NCI-H128 (cell line): Measurements from ENCODE around the gene CLIC4.
"Not testable (repeated sequence)": the region's sequence is repeated elsewhere in the genome, so short reads cannot be mapped to it uniquely, and the experiment has no call there.

Source experiments
- DNase-seq: peaks from one replicate; lab custom pipeline; 2025; ENCODE audit not compliant: unreplicated experiment; lab: John Stamatoyannopoulos, UW

CLIC4 gene

DNA sequence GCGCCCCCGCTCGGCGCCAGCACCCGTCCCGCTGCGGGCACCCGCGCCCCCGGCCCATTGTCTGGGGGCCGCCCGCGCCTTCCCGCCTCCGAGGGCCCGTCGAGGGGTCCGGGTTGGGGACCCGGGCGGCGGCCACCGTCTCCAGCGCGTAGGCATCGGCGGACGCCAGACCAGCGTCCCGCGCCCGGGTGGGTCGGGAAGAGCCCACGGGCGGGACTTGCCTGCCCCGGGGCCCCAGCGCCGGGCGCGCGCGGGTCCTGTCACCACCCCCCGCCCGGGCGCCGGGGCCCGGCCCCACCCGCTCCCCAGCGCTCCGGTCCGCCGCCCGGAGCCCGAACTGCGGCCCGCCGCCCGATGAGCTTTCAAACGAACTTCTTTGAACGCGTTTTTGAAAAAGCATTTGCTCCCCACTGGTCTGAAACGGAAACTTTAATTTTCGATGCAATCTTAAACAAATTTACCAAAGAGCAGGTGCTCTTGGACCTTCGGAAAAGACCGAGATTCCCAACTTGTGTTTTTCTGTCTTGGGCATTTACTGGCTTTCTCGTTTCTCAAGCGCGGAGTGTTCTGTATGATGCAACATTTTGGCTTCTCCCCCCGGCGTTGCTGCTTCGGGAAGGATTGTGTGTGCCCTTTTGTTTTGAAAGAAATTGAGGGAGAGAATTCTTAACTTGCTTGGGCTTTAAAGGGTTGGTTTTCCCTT is 615 bp downstream of the CLIC4 start:
- DNase-seq: peak; percentile 44

DNA sequence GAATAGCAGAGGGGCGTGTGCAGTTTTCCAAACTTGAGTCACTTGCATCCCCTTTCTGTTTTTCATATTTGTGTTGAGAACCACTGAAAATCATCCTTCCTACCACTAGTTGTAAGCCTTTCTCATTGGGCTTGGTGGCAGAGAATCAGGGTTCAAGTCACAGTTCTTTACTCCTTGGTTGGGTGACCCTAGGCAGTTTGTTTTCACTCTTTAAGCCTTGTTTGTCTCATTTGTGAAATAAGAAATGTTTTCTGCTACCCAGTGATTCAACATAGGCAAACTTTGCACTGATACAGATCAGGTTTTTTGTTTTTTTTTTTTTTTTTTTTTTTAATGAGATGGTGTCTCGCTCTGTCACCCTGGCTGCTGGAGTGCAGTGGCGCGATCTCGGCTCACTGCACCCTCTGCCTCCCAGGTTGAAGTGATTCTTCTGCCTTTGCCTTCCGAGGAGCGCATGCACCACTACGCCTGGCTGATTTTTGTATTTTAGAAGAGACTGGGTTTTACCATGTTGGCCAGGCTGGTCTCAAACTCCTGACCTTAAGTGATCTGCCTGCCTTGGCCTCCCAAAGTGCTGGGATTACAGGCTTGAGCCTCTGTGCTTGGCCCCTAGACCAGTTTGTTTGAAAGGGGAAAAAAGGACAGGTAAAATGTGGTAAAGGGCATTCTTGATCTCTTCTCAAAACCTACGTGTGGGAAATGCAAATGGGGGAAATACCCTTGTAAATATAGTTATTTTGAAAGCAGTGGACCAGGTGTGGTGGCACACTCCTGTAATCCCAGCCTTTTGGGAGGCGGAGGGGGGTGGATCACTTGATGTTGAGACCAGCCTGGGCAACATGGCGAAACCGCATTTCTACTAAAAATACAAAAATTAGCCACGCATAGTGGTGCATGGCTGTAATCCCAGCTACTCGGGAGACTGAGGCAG is 3.2 kb downstream of the CLIC4 start:
- no peak for DNase-seq

DNA sequence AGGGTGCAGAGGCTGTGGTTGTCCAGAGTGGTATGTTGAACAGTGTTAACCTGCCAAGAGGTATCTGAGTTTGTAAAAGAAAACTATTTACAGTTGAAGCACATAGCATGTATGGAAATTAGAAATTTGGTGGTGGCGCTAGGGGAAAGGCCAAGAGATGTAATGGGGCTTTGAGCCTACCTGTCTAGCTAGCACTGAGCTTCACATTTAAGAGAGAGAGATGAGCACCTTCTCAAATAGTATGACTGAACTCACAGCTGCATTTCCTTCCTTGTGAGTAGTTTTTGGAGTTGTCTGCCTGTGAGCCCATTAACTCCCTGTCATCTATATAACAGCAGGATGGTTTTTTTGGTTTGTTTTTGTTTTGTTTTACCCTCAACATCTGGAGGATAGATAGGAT is 4.0 kb downstream of the CLIC4 start:
- no peak for DNase-seq

DNA sequence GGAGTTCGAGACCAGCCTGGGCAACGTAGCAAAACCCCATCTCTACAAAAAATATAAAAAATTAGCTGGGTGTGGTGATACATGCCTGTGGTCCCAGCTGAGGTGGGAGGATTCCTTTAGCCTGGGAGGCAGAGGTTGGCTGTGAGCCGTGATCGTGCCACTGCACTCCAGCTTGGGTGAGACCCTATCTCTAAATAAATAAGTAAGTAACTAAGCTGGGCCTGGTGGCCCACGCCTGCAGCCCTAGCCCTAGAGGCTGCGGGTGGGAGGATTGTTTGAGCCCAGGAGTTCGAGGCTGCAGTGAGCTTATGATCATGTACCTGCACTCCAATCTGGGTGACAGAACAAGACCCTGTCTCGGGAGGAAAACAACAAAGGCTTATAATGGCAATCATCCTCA is 4.6 kb downstream of the CLIC4 start:
- no peak for DNase-seq

DNA sequence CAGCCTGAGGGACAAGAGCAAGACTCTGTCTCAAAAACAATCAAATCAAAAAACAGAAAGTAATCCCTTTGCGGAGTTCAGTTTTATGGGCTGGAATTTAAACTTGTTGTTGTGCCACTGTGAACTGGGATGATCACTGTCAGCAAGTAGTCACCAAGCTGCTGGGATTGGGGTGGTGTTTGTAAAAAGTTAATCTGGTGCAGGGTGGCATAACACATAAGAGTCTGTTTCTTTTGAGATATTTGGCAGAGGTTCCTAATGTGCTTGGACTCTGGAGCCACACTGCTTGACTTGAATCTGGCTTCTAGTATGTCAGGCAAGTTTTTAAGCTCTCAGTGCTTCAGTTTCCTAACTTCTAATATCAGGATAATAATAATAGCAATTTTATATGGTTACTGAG is 6.6 kb downstream of the CLIC4 start:
- DNase-seq: no peak

DNA sequence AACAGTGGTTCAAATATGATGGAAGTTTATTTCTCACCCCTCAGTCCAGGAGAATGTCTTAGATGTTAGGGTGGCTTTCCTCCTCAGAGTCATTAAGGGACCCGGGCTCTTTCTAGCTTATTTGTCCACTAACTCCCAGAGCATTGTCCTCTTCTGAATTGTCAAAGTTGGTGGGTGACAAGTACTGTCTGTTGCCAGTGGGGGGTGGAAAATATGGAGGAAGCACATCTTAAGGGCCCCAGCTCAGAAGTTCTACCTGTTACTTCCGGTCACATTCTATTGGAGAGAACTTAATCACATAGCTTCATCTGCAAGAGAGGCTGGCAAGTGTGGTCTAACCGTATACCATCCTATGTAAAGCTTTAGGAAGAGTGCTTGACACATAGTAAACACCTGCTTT is 7.1 kb downstream of the CLIC4 start:
- DNase-seq: no peak

DNA sequence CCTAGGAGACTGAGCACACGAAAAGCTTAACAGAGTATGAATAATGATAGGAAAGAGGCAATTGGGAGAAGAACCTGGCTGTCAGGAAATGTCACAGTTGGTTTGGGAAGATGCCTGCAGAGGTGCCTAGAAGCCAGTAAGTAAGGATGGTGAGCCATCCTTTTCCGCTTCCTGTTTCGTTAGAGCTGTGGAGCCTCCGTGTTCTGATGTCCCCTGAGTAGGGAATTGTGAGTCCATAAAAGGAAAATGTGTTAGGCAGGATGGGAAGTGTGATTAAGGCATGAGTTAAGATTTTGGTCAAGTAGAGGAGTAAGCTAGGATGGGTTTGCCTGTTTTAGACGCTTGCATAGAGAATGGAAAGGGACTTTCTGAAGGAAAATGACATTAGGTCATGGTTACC is 9.0 kb downstream of the CLIC4 start:
- DNase-seq: no peak

DNA sequence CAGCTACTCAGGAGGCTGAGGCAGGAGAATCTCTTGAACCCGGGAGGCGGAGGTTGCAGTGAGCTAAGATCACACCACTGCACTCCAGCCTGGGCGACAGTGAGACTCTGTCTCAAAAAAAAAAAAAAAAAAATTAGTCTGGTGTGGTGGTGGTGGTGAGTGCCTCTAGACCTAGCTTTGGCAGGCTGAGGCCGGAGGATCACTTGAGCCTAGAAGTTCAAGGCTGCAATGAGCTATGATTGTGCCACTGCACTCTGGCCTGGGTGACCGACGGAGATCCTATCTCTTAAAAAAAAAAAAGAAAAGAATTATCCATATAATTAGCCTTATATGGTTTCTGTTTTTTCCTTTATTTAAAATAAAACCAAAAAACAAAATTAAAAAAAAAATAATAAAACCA is 10.1 kb downstream of the CLIC4 start:
- not testable (repeated sequence) for DNase-seq

DNA sequence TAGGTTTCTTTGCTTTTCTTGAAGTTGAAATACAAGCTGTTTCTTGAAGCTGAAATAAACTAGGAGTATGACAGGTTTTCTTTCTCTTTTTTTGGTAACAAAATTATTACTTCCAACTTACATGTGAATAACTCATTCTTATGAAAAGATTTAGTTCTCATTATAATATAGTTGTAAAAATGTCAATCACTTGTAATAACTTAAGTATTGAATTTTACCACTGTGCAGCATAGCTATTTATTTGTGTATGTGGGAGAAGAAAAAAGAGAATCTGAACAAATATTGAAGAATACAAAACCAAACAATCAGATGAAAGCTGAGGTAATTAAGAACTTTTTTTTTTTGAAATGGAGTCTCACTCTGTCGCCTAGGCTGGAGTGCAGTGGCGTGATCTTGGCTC is 11.1 kb downstream of the CLIC4 start:
- DNase-seq: no peak

DNA sequence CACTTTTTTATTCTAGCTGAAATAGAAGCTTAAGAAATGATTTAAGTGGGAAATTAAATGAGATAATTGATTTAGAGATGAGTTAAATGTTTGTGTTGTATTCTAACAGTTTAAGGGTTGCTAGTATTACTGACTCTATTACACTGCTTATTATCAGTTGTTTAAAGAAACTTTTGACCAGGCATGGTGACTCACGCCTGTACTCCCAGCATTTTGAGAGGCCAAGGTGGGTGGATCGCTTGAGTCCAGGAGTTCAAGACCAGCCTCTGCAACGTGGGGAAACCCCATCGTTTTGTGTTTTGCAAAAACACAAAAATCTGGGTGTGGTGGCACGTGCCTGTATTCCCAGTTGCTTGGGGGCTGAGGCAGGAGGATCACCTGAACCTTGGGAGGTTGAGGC is 14.2 kb downstream of the CLIC4 start:
- no peak for DNase-seq

DNA sequence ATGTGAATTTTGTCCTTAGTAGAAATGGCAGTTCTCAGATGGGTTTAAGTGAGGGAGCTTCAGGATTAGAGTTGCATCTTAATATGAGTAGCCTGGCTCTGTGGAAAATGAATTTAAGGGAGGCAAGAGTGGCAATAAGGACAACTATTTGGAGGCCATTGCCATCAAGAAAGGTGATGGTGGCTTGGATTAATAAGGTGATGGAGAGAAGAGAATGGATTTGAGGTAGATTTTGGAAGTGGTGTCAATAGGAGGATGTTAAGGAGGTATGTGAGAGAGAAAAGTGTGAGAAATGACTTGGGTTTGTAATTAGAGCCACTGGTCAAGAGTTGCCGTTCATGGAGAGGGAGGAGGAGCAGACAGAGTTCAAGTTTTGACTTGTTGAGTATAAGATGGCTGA is 16.3 kb downstream of the CLIC4 start:
- DNase-seq: no peak

DNA sequence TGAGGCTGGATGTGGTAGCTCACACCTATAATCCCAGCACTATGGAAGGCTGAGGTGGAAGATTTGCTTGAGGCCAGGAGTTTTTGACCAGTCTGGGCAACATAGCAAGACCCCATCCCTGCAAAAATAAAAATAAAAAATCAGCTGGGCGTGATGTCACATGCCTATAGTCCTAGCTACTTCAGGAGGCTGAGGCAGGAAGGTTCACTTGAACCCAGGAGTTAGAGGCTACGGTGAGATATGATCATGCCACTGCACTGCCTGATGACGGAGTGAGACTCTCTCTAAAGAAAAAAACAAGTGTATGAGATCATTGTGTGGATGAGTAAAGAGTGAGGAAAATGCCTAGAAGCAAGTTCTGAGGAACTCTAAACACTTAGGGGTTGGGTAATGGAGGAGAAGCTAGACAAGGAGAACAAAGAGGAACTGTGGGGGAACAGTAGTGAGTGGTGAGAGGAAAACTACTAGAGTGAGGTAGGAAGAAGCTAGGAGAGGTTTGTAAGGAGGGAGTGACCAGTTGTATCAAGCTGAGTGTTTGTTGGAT is 17.0 kb downstream of the CLIC4 start:
- DNase-seq: no peak

DNA sequence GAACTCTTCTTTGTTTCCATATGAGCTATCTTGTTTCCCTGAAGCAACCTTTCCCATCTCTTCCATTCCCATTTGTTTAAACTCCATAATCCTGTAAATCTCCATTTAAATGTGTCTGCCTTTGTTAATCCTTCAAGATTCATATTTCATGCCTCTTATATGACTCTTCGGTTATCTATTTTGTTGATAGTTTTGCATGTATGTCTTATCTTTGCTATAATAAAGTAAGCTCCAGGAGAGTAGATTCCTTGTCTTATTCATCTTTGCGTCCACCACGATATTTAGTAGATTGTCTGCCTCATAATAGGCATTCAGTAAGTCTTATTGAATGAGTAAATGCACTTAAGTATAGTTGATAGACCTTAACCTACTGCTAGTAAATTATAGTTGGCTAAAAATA is 18.4 kb downstream of the CLIC4 start:
- DNase-seq: no peak

DNA sequence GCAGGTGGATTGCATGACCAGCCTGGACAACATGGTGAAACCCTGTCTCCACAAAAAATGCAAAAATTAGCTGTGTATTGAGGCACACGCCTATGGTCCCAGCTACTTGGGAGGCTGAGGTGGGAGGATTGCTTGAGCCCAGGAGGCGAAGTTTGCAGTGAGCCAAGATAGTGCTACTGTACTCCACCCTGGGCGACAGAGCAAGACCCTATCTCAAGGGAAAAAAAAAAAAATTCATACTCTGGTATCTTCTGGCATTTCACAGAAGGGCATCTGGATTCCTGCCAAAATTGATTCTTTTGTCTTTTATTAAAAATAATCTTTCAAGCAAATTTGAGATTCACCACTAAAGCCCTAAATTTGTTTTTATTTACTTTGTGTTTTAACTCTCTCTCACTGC is 19.2 kb downstream of the CLIC4 start:
- no peak for DNase-seq

DNA sequence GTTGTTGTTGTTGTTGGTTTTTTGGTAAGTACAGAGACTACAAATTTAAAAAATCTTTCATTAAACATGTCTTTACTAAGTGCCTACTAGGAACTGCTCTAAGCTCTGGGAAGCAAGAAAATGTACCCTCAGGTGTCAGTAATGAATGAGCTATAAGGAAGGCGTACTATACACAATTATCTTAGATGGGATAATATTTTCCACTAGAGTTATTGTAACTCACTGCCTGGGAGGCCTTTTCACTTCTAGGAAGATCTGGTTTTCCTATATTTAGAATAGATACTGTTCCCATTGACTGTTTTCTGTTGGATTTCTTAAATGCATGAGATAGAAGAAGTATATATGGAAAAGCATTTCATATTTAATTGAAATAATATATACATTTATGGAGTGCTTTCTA is 19.6 kb downstream of the CLIC4 start:
- no peak for DNase-seq

DNA sequence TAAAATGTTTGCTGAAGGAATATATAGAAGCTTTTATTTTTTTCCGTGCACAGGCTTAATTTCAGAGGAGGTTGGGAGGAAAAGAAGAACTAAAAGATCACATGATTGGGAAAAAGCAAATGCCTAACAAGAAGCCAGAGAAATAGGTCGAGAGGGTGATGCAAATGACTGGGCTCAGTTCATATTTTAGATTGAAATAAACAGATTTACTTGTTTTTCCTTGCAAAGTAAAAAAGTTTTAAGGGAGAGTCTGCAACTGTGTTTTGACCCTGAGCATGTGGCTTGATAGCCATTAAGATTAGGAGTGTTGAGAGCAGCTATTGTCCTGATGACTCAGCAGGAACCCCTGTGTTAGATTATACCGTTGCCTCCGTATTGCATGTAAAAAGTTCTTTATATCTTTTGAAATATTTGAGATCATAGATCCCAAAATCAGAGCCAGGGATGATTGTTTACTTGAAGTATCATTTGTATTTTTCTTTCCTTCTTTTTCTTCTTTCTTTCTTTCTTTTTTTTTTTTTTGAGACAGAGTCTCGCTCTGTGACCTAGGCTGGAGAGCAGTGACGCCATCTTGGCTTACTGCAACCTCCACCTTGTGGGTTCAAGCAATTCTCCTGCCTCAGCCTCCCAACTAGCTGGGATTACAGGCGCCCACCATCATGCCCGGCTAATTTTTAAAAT is 20.2 kb downstream of the CLIC4 start:
- DNase-seq: no peak

DNA sequence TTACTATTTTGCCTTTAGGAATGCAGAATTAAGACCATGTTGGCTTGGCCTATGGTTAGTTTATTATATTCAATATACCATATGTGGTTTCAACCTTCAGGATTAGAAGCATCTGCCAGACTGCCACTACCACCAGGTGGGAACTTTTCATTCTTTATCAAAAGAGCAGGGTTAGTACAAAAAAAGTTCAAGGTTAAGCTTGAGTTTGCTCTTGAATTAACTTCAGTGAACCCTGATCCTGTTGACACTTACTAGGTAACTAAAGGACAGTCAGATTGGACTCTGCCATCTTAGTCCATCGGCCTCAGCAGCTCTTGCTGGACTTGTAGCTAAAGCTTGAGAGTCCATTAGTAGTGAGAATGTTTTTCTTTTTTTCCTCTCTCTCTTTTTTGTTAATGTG is 22.1 kb downstream of the CLIC4 start:
- no peak for DNase-seq

DNA sequence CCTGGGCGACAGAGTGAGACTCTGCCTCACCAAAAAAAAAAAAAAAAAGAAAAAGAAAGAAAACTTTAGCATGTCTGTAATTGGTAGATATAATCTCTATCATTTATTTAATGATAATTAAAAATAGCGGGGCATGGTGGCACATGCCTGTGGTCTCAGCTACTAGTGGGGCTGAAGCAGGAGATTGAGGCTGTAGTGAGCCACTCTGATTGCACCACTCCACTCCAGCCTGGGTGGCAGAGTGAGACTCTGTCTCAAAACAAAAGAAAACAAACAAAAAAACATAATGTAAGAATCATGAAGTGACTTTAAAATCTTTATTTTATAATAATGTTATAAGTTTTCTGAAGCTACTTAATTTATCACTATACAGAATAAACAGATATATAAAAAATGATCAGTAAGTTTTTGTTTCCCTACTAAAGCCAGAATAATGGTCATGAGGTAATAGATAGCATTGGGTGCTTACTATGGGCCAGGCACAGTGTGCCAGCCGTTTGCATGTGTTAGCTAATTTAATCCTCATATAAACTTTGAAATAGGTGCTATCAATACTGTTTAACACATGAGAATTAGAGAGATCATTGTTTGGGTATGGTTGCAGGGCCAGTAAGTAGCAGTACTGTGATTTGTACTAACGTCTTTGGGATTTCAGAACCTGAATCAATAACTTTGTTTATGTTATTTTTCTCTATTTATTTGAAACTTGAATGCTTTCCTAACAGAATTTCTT is 23.8 kb downstream of the CLIC4 start:
- DNase-seq: no peak

DNA sequence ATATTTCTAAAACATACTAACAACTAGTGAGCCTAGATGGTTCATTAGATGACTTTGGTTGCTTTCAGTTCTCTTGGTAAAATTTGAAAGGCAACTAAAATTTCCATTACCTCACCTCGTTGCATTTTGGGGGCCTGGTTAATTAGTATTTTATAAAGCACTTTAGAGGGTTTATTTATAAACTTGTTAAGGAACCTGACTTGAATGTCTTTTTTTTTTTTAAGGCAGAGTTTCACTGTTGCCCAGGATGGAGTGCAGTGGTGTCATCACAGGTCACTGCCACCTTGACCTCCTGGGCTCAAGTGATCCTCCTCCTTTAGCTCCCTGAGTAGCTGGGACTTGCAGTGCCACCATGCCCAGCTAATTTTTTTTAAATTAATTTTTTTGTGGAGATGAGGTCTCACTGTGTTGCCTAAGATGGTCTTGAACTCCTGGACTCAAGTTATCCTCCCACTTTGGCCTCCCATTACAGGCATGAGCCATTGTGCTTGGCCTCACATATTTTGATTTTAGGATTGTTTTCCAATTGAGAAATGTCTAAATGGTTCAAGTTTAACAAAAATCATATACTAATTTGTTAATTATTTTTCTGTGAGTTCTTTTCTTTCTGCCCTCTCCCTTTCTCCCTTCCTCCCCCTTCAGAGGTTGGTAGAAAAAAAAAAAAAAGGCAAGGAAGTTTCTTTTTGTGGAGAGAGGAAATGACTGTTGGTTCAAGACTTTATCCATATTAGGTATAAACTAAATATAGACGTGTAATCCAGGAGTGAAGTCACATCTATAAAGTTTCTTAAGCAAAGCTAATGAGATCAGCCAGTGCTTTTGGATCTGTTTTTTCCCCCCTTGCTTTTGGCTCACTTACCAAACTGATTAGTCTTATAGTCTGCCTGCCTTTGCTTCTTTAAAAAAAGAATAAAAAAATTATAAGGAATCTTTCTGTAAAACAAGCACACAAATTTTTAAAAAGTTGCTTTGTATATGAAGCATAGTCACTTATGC is 24.7 kb downstream of the CLIC4 start:
- no peak for DNase-seq

DNA sequence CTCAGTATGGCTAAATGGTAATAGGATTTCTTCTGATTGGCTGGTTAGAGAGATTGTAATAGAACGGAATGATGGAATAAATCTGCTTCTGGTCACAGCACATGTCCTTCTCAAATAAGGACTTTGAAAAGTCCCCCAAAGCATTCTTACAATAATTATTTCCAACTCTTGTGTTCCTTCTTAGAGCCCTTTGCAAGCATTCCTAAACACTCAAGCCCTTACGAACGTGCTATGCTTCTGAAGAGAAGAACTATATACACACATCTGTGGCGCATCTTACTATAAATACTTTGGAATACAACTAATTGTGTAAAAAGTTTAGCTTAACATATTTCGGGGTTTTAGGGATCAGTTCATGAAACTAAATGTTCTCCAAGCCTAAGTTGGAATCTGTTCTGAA is 25.6 kb downstream of the CLIC4 start:
- no peak for DNase-seq
